Endothelial cell of umbilical vein (primary cell): ENCODE data around the gene BICRA. TPM values are rescaled to one million over a fixed set of nuclear protein-coding genes. Genes with fewer than 3 reads are reported as not detected.
"Not testable (repeated sequence)": the region's sequence is repeated elsewhere in the genome, so short reads cannot be mapped to it uniquely, and the experiment has no call there.

ENCODE experiments used
- BruUV-seq: library from RNA; stranded (reverse); fragments of 400-500 nt; replicated peaks from 2 replicates; lab custom pipeline; 2021; lab: Mats Ljungman, UMichigan
- CTCF ChIA-PET: fragments of 300-600, 350-600 bp; sonication (Branson Sonifier 250); formaldehyde crosslinking; loops from one replicate; lab custom pipeline; 2021; ENCODE audit warnings: antibody characterized with exemption, inconsistent platforms; lab: Charles Lee
- POLR2A ChIA-PET: fragments of 300-600, 350-600 bp; sonication (Branson Sonifier 250); formaldehyde crosslinking; loops from one replicate; lab custom pipeline; 2021; ENCODE audit warnings: antibody characterized with exemption, inconsistent platforms; lab: Charles Lee
- DNase-seq: peaks from one replicate; pipeline ENCODE4 v3.0.0-alpha.2; 2011; ENCODE audit warnings: low read depth, low spot score
- FAIRE-seq: peaks from 2 replicates; lab custom pipeline; 2011; peaks lifted over from hg19 to GRCh38; lab: Jason Lieb, UNC
- H2AFZ ChIP-seq: 2 replicates; pipeline ENCODE4 v1.6.0; 2012; ENCODE audit warnings: low read depth, low read length, control low read depth, inconsistent platforms
- H3K27ac ChIP-seq: 2 replicates; pipeline ENCODE4 v1.5.1; 2011; ENCODE audit warnings: low read depth, mild to moderate bottlenecking, control low read depth, low read length, moderate library complexity; ENCODE audit not compliant: insufficient read depth
- H3K27me3 ChIP-seq, 2 experiments: 2 replicates each; pipeline versions ENCODE4 v1.6.0 to v1.6.1; 2011; ENCODE audit warnings: low read length in 2 of 2, mixed read lengths in 1 of 2; ENCODE audit not compliant: control insufficient read depth in 2 of 2, insufficient read depth in 2 of 2
- H3K36me3 ChIP-seq, 2 experiments: 2 replicates in 1 of 2; 3 replicates in 1 of 2; pipeline ENCODE4 v1.5.1; 2011; ENCODE audit warnings: low read length in 2 of 2, mild to moderate bottlenecking in 1 of 2, moderate library complexity in 1 of 2; ENCODE audit not compliant: control insufficient read depth in 2 of 2, insufficient read depth in 2 of 2; ENCODE audit errors: extremely low read depth in 1 of 2
- H3K4me1 ChIP-seq: 3 replicates; pipeline ENCODE4 v1.5.1; 2011; ENCODE audit warnings: mild to moderate bottlenecking, low read length; ENCODE audit not compliant: control insufficient read depth, insufficient read depth; ENCODE audit errors: extremely low read depth
- H3K4me2 ChIP-seq: 2 replicates; pipeline ENCODE4 v1.6.1; 2011; ENCODE audit warnings: low read length, control low read depth, mixed read lengths; ENCODE audit not compliant: insufficient read depth
- H3K4me3 ChIP-seq, 3 experiments: fragments of 200-600 bp in 1 of 3; sonication (generic), shearing (Covaris generic) in 1 of 3; replicated peaks in 1 of 3; 2 replicates each; pipeline ENCODE4 v1.5.1; 2011 to 2016; ENCODE audit warnings: control low read depth in 3 of 3, low read length in 3 of 3, mild to moderate bottlenecking in 2 of 3, inconsistent platforms in 1 of 3, low read depth in 1 of 3, moderate library complexity in 1 of 3; ENCODE audit not compliant: insufficient read depth in 1 of 3
- H3K79me2 ChIP-seq: 2 replicates; pipeline ENCODE4 v1.6.0; 2012; ENCODE audit warnings: low read length, inconsistent platforms; ENCODE audit not compliant: control insufficient read depth, insufficient read depth
- H3K9ac ChIP-seq: replicated peaks from 2 replicates; pipeline ENCODE3; 2011; ENCODE audit warnings: low read length, control low read depth; ENCODE audit not compliant: insufficient read depth; ENCODE audit errors: extremely low read depth
- H3K9me1 ChIP-seq: replicated peaks from 3 replicates; pipeline ENCODE4 v1.6.0; 2011; ENCODE audit warnings: mild to moderate bottlenecking, low read length; ENCODE audit not compliant: control insufficient read depth, insufficient read depth; ENCODE audit errors: extremely low read depth
- H3K9me3 ChIP-seq: replicated peaks from 2 replicates; pipeline ENCODE4 v1.5.1; 2012; ENCODE audit warnings: low read length, inconsistent platforms; ENCODE audit not compliant: control insufficient read depth, insufficient read depth
- H4K20me1 ChIP-seq: replicated peaks from 2 replicates; pipeline ENCODE3; 2011; ENCODE audit warnings: mild to moderate bottlenecking, low read length; ENCODE audit not compliant: control insufficient read depth, insufficient read depth; ENCODE audit errors: extremely low read depth
- CTCF ChIP-seq, 2 donors: IDR thresholded peaks; 1 replicate in 1 of 2; 2 replicates in 1 of 2; pipeline ENCODE4 v1.5.1; 2011; ENCODE audit warnings: low read length in 2 of 2, mild to moderate bottlenecking in 2 of 2, moderate library complexity in 2 of 2, control low read depth in 1 of 2, inconsistent platforms in 1 of 2, low read depth in 1 of 2; ENCODE audit not compliant: insufficient read depth in 1 of 2; ENCODE audit errors: extremely low read depth in 1 of 2
- EZH2 ChIP-seq: IDR thresholded peaks from 2 replicates; pipeline ENCODE4 v1.6.1; 2012; ENCODE audit warnings: borderline replicate concordance, low read depth, mild to moderate bottlenecking, moderate library complexity, low read length, inconsistent platforms; ENCODE audit not compliant: severe bottlenecking
- FOS ChIP-seq: IDR thresholded peaks from 2 replicates; pipeline ENCODE4 v1.6.1; 2011; ENCODE audit warnings: mild to moderate bottlenecking, low read length, moderate library complexity, borderline replicate concordance; ENCODE audit not compliant: insufficient read depth
- GATA2 ChIP-seq: IDR thresholded peaks from 2 replicates; pipeline ENCODE4 v1.7.0; 2011; ENCODE audit warnings: low read depth, mild to moderate bottlenecking, moderate library complexity, mixed read lengths, low read length; ENCODE audit not compliant: insufficient read length, insufficient read depth
- JUN ChIP-seq: IDR thresholded peaks from 2 replicates; pipeline ENCODE4 v1.6.1; 2011; ENCODE audit warnings: borderline replicate concordance, low read depth; ENCODE audit not compliant: insufficient read length, insufficient read depth
- MAX ChIP-seq: IDR thresholded peaks from 2 replicates; pipeline ENCODE4 v1.6.1; 2011; ENCODE audit not compliant: insufficient read depth, insufficient read length
- MYC ChIP-seq: IDR thresholded peaks from one replicate; pipeline ENCODE4 v1.6.1; 2011; ENCODE audit warnings: mild to moderate bottlenecking, low read depth, low read length
- POLR2A ChIP-seq: IDR thresholded peaks from 2 replicates; pipeline ENCODE4 v1.6.1; 2012; ENCODE audit warnings: low read depth, mild to moderate bottlenecking, control low read depth, low read length
- POLR2AphosphoS5 ChIP-seq: IDR thresholded peaks from 2 replicates; pipeline ENCODE4 v1.6.1; 2012; ENCODE audit warnings: low read depth, mild to moderate bottlenecking, control low read depth, low read length, moderate library complexity; ENCODE audit not compliant: insufficient read depth
- dilution Hi-C: fragments of 300-500 bp; cut with MboI; formaldehyde crosslinking; loops from one replicate; pipeline ENCODE4 v1.15.0; 2019; ENCODE audit warnings: low sequenced_read_pairs; ENCODE audit not compliant: extremely low pct_ligation_motif_present
- intact Hi-C: fragments of 100-400 bp; cut with micrococcal nuclease; formaldehyde crosslinking; loops from one replicate; pipeline ENCODE4 v1.10.0; 2022
- polyA plus RNA-seq, 4 experiments: library from polyadenylated mRNA; depleted of rRNA in 3 of 4; stranded (reverse) in 3 of 4; unstranded in 1 of 4; fragments of >200 nt; gene quantifications; 2 replicates each; pipeline versions ENCODE4 v1.2.1 to v1.2.3, GENCODE V29; 2011 to 2012; ENCODE audit warnings: missing spikeins in 1 of 4
- total RNA-seq: library from RNA; stranded (reverse); gene quantifications from 2 replicates; pipeline ENCODE4 v1.2.3, GENCODE V29; 2021

BICRA gene
- total and polyA plus RNA-seq, 2 donors (not counting 3 experiments of a cell fraction or from before 2014, with no cell fraction given): 3.8 to 20.5 TPM

- Histone ChIP-seq H4K20me1 (no peaks in the 10 kb centered on the region), H3K9ac (peak overlapping the region; percentile 65), H2AFZ (no peak overlapping the region), H3K27me3 (no peaks in the 10 kb centered on the region), H3K4me1 (peaks cover 16% of the 10 kb centered on the region), H3K27ac (no peak overlapping the region), H3K9me1 (no peaks in the 10 kb centered on the region), H3K79me2 (peaks cover 46% of the 10 kb centered on the region), H3K4me3 (peak overlapping the region; percentile 55 to 92 (median 70)), H3K36me3 (peaks cover 0 to 10% of the 10 kb centered on the region in 2 experiments), H3K9me3 (no peaks in the 10 kb centered on the region), H3K4me2 (peak overlapping the region; percentile 64)
- POLR2A ChIA-PET: interaction anchor here (0.8 to 1.7 kb wide), 3 partner anchors 9 to 31 kb away, joined by 3 to 4 read pairs (median 4); partner anchors contain the start of gene NOP53
- CTCF ChIA-PET: interaction anchor here (0.6 to 6.6 kb wide), 8 partner anchors 9 to 286 kb away, joined by 3 to 258 read pairs (median 31); partner anchors contain the start of gene NOP53
- intact Hi-C loops (no loop called here), dilution Hi-C loops (no loop called here)
- FAIRE-seq: peak; percentile 47
- TF ChIP-seq MYC (no peak), GATA2 (no peak), FOS (no peak), MAX (no peak), CTCF (IDR thresholded peaks at IDR 0.05; ENCODE audit: extremely low read depth in 1 of 2, insufficient read depth in 1 of 2, low read depth in 1 of 2, low read length in 2 of 2) (no peak), JUN (no peak), POLR2A (no peak), POLR2AphosphoS5 (no peak), EZH2 (no peak)
- DNase-seq: no peak
- BruUV-seq: TSS peak; percentile 41
Measured at GRCh38 chr19:47714339-47714738, 105.4 kb downstream of the BICRA start.

- H3K9me1 ChIP-seq, BruUV-seq, H3K27ac ChIP-seq, H2AFZ ChIP-seq, H3K36me3 ChIP-seq, dilution Hi-C loops, H3K9me3 ChIP-seq, H3K27me3 ChIP-seq, DNase-seq, H3K9ac ChIP-seq, intact Hi-C loops, H4K20me1 ChIP-seq: not testable (repeated sequence)
- CTCF ChIA-PET: interaction anchor here (1.5 to 6.6 kb wide), 4 partner anchors 9 to 50 kb away, joined by 3 to 258 read pairs (median 32); partner anchors contain the start of gene NOP53
- peaks cover 49% of the 10 kb centered on the region for H3K79me2 ChIP-seq
- H3K4me1 ChIP-seq: peaks cover 16% of the 10 kb centered on the region
- H3K4me2 ChIP-seq: peak overlapping the region; percentile 64
- POLR2A ChIA-PET: interaction anchor here (0.8 kb wide), 1 partner anchor 17 kb away, joined by 3 read pairs; no protein-coding TSS in a partner anchor
- H3K4me3 ChIP-seq: peak overlapping the region in 2 of 3 experiments; percentile 70 to 92
- FAIRE-seq: peak; percentile 8
Measured at GRCh38 chr19:47714855-47715254, 105.9 kb downstream of the BICRA start.
